Measurements from ENCODE around the gene RFX5.

Gene RFX5

DNA sequence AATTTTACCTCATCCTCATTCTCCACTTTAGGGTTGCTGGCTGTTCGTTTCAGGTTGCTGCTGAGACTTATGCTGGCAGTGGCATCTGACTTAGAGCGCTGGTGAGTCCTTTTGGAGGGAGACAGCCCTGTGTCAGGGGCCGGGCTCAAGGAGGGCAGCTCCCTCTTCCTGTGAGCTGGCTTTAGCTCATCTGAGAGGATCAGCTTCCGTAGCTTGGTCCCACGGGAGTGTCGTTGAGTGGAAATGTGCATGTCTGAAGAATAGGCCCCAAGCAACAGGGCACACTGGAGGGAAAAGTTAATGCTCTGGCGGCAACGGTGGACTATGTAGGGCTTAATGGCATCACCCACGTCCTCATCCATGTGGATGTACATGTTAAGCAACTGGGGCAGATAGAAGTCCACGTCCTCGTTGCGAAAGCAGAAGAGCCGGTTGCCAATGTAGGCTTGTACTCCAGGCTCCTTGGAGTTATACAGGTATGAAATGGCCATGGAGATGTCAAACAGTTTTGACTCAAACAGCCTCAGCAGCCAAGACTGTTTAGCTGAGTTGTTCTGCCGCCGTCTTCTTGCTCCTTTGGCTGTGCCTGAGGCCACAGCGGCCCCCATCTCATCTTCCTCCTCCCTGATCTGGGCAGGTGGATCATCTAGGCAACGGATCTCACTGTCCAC is 31.4 kb downstream of the RFX5 start:
- ChIA-PET CTCF (interaction anchor here (0.6 to 27.8 kb wide), 6 partner anchors 10 to 25 kb away, joined by 3 to 748 read pairs (median 6); partner anchors contain the start of gene PI4KB), POLR2A (no interaction called here)
- no peak for DNase-seq (ENCODE audit: low read depth, low spot score)
- TF ChIP-seq, protein P1, sequence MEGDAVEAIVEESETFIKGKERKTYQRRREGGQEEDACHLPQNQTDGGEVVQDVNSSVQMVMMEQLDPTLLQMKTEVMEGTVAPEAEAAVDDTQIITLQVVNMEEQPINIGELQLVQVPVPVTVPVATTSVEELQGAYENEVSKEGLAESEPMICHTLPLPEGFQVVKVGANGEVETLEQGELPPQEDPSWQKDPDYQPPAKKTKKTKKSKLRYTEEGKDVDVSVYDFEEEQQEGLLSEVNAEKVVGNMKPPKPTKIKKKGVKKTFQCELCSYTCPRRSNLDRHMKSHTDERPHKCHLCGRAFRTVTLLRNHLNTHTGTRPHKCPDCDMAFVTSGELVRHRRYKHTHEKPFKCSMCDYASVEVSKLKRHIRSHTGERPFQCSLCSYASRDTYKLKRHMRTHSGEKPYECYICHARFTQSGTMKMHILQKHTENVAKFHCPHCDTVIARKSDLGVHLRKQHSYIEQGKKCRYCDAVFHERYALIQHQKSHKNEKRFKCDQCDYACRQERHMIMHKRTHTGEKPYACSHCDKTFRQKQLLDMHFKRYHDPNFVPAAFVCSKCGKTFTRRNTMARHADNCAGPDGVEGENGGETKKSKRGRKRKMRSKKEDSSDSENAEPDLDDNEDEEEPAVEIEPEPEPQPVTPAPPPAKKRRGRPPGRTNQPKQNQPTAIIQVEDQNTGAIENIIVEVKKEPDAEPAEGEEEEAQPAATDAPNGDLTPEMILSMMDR (IDR thresholded peaks at IDR 0.05; ENCODE audit: insufficient read depth, low read length, missing control alignments) = no peak
- H3K4me3 ChIP-seq (ENCODE audit: low read depth, low read length) = no peak overlapping the region

DNA sequence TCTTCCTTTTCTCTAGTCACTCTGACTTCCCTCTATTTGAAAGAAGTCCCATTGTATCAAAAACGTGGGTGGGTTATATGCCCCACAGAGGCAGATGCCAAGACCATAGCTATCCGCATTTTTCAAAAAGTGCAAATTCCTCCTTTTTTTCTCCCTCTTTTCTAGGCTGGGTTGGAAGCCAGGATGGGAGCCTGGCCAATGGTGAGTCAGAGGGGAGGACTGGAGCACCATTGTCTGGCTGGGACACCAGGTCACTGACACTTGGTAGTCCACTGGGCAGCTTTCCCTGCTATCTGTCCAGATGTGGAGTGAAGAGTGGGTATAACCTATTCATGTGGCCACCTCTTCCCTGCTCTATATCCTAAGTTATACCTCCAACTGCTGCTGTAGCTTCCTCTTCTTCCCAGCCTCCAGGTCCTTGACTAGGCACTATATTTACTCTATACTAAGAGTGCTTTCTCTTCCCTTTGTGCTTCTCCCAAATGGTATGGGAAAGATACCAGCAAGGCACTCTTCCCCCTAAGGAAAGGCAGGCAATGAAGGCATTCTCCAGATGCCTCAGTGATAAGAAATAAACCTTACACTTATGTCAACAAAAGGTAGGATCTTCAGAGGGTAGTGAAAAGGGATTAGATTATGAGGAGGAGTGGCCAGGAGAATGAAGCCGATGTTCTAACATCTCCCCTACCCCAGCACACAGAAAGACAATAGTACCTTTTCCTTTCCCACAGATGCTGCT is 32.7 kb downstream of the RFX5 start:
- no peak for DNase-seq (ENCODE audit: low read depth, low spot score)
- CTCF ChIA-PET = interaction anchor here (0.9 to 27.8 kb wide), 7 partner anchors 9 to 31 kb away, joined by 3 to 748 read pairs (median 16); partner anchors contain the start of gene PI4KB

DNA sequence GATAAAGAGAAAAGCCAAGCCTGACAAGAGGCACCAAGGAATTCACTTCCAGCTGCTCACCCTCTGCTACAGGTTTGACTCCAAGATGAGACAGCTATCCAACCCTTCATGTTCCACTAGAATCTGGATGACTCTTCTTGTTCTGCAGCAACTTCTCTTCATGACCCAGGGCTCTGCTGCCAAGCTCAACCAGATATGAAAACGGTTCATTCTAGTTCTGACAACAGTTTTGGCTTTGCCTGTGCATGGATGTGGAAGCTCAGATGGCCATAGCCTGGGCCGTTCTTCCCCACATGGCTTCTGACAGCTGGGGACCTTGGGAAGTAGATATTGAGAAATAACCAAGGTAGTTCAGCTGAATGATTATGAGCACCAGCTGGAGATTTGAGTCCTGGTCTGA is 33.6 kb downstream of the RFX5 start:
- H3K4me3 ChIP-seq (ENCODE audit: low read depth, low read length) = no peak overlapping the region
- DNase-seq (ENCODE audit: low read depth, low spot score) = no peak
- CTCF ChIA-PET = interaction anchor here (0.9 to 27.8 kb wide), 7 partner anchors 9 to 30 kb away, joined by 3 to 748 read pairs (median 16); partner anchors contain the start of gene PI4KB
- POLR2A ChIA-PET = interaction anchor here (4.2 kb wide), 1 partner anchor 14 kb away, joined by 28 read pairs; the partner anchor contains the start of gene PI4KB
- TF ChIP-seq, protein P1 (IDR thresholded peaks at IDR 0.05; ENCODE audit: insufficient read depth, low read length, missing control alignments) = no peak

More for the DNA sequence above, 32.7 kb downstream of the RFX5 start:
- POLR2A ChIA-PET = interaction anchor here (4.2 kb wide), 1 partner anchor 13 kb away, joined by 28 read pairs; the partner anchor contains the start of gene PI4KB
- no peak overlapping the region for H3K4me3 ChIP-seq (ENCODE audit: low read depth, low read length)
- TF ChIP-seq, protein P1 (IDR thresholded peaks at IDR 0.05; ENCODE audit: insufficient read depth, low read length, missing control alignments) = no peak

DNA sequence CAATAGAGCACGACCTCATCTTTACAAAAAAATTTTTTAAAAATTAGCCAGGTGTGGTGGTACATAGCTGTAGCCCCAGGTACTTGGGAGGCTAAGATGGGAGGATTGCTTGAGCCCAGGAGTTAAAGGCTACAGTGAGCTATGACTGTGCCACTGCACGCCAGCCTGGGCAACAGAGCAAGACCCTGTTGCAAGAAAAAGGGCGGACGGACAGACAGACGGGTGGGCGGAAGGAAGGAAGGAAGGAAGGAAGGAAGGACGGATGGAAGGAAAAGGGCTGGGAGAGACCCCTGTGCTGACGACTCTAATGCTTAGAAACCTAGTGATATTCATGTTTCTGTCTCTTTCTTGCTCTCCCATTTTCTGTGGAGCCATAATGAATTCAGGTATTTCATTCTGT is 34.2 kb downstream of the RFX5 start:
- TF ChIP-seq, protein P1 (IDR thresholded peaks at IDR 0.05; ENCODE audit: insufficient read depth, low read length, missing control alignments) = no peak
- H3K4me3 ChIP-seq (ENCODE audit: low read depth, low read length) = no peak overlapping the region
- ChIA-PET POLR2A (interaction anchor here (0.9 to 4.2 kb wide), 3 partner anchors 12 to 31 kb away, joined by 3 to 28 read pairs (median 4); partner anchors contain the start of genes PI4KB and ZNF687), CTCF (interaction anchor here (2.0 to 27.8 kb wide), 5 partner anchors 10 to 29 kb away, joined by 4 to 748 read pairs (median 47); partner anchors contain the start of gene PI4KB)
- DNase-seq (ENCODE audit: low read depth, low spot score) = no peak

DNA sequence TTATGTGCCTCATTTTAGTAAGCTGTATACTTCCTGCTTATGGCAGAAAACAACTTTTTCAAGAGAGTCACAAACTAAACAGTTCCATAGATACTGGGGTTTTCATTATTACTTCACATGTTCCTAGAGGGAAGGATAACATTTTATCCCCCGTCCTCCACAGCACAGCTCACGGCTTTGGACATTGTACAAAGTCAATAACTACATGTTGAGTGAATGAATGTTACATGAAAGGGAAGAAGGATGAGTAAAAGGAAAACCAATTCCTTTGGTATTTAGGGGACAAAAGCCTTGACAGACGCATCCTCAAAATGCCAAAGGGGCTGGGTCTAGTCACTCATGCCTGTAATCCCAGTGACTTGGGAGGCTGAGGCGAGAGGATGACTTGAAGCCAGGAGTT is 34.6 kb downstream of the RFX5 start:
- no peak overlapping the region for H3K4me3 ChIP-seq (ENCODE audit: low read depth, low read length)
- ChIA-PET CTCF (interaction anchor here (2.0 to 27.8 kb wide), 7 partner anchors 10 to 29 kb away, joined by 4 to 748 read pairs (median 30); partner anchors contain the start of gene PI4KB), POLR2A (interaction anchor here (0.9 to 4.2 kb wide), 3 partner anchors 11 to 31 kb away, joined by 3 to 28 read pairs (median 4); partner anchors contain the start of genes PI4KB and ZNF687)
- DNase-seq (ENCODE audit: low read depth, low spot score) = no peak
- TF ChIP-seq, protein P1 (IDR thresholded peaks at IDR 0.05; ENCODE audit: insufficient read depth, low read length, missing control alignments) = no peak

Measured in AG04449 (cell line).